Adrenal gland (tissue), 12 donors: ENCODE measurements around the gene ARHGAP10. TPM values are rescaled to one million over a fixed set of nuclear protein-coding genes. Genes with fewer than 3 reads are reported as not detected.

Source experiments
- DNase-seq, 7 donors: peaks; one replicate each; pipeline ENCODE4 v3.0.0-alpha.2; 2019 to 2020
- H3K27ac ChIP-seq, 5 donors: fragments of 200-600 bp; sonication (generic) in 4 of 5; 1 replicate in 3 of 5; 2 replicates in 2 of 5; pipeline versions ENCODE4 v1.5.1 to v1.8.0; 2016 to 2020; ENCODE audit warnings: mild to moderate bottlenecking in 1 of 5
- H3K27me3 ChIP-seq: fragments of 200-600 bp; 2 replicates; pipeline ENCODE4 v1.8.0; 2021
- H3K36me3 ChIP-seq, 2 donors: fragments of 200-600 bp; replicated peaks in 1 of 2; 1 replicate in 1 of 2; 2 replicates in 1 of 2; pipeline versions ENCODE4 v1.5.1 to v1.8.0; 2018 to 2022
- H3K4me1 ChIP-seq, 2 donors: fragments of 200-600 bp; replicated peaks in 1 of 2; 1 replicate in 1 of 2; 2 replicates in 1 of 2; pipeline versions ENCODE4 v1.5.1 to v1.8.0; 2018 to 2021
- H3K4me3 ChIP-seq, 4 donors: fragments of 200-600 bp; sonication (generic) in 3 of 4; one replicate each; pipeline ENCODE4 v1.5.1; 2016 to 2018
- H3K9me3 ChIP-seq, 3 donors: fragments of 200-600 bp; sonication (generic) in 1 of 3; replicated peaks in 1 of 3; 1 replicate in 2 of 3; 2 replicates in 1 of 3; pipeline versions ENCODE4 v1.5.1 to v1.8.0; 2016 to 2021
- CTCF ChIP-seq, 6 experiments: fragments of 450-650 bp in 4 of 6; fragments of 200-600 bp in 2 of 6; sonication (generic) in 1 of 6; IDR thresholded peaks; 1 replicate in 5 of 6; 2 replicates in 1 of 6; pipeline versions ENCODE4 v1.5.1 to v1.8.0; 2016 to 2021; ENCODE audit warnings: antibody characterized with exemption in 6 of 6, mild to moderate bottlenecking in 2 of 6, moderate library complexity in 1 of 6
- POLR2A ChIP-seq, 2 donors: fragments of 450-650 bp; IDR thresholded peaks; one replicate each; pipeline ENCODE4 v1.6.1; 2017; ENCODE audit warnings: antibody characterized with exemption in 2 of 2, mild to moderate bottlenecking in 2 of 2, moderate library complexity in 1 of 2
- WGBS, 4 donors: extraction: QIAGEN DNeasy Blood & Tissue Kit in 2 of 4; methylation state at CpG; one replicate each; pipeline versions ENCODE4 v1.1.5 to v1.1.7; 2013 to 2017; 5-methylcytosine and 5-hydroxymethylcytosine counted together
- intact Hi-C, 2 donors: fragments of 100-400 bp; cut with DNase I; formaldehyde crosslinking; loops; one replicate each; pipeline versions ENCODE4 v1.14.1 to v1.15.0; 2022 to 2023
- polyA plus RNA-seq, 3 donors: library from polyadenylated mRNA; stranded (reverse); fragments of 200-250 nt in 2 of 3; fragments of 350-450 nt in 1 of 3; fragmentation: Illumina TruSeq in 1 of 3; extraction: RNeasy Lipid Tissue Mini Kit (QIAGEN cat#74804) in 1 of 3; gene quantifications; one replicate each; pipeline ENCODE4 v1.2.3, GENCODE V29; 2013 to 2014
- total RNA-seq, 9 donors: library from RNA; depleted of rRNA in 4 of 9; stranded (reverse); fragments of >200 nt in 4 of 9; fragments of 120-200 nt in 1 of 9; fragmentation: NEBNext Ultra II Directional in 1 of 9; extraction: Animal tissue kit (Norgen Biotek cat#: 25700) in 1 of 9; gene quantifications; one replicate each; pipeline versions ENCODE4 v1.1.0 to v1.2.4, GENCODE V29; 2013 to 2023
- donor health status: healthy with polysubstance abuse.
- donor health status: Bipolar disorder and iron deficiency.
- donor health status: DM: yes; HTN: yes; CAD: no.
- donor health status: DM: no; HTN: no; CAD: no.
- donor health status: DM: no; HTN: no; CAD: no.
- donor health status: DM: yes; HTN: yes; CAD: no.

Gene ARHGAP10
- total and polyA plus RNA-seq, 12 donors = 7.0 to 40.8 (median 22.1) TPM

- Histone ChIP-seq H3K27me3 (no peaks in the 10 kb centered on the region), H3K27ac (no peak overlapping the region), H3K4me3 (no peak overlapping the region), H3K36me3 (peaks cover 0 to 12% of the 10 kb centered on the region in 2 donors), H3K9me3 (no peaks in the 10 kb centered on the region), H3K4me1 (peaks cover 0 to 8% of the 10 kb centered on the region in 2 donors)
- intact Hi-C loops = no loop called here
- TF ChIP-seq CTCF (IDR thresholded peaks at IDR 0.05) (no peak), POLR2A (IDR thresholded peaks at IDR 0.05) (no peak)
- DNase-seq = no peak
- 47 to 59% (median 54%) methylated on average over 5 of the region's 5 CpGs for WGBS, 4 donors
Observed at GRCh38 chr4:147874109-147874508, 142.2 kb downstream of the ARHGAP10 start.

- DNase-seq = no peak
- no peak for TF ChIP-seq CTCF (IDR thresholded peaks at IDR 0.05)
- no peak for TF ChIP-seq POLR2A (IDR thresholded peaks at IDR 0.05)
- peaks cover 0 to 12% of the 10 kb centered on the region in 2 donors for H3K36me3 ChIP-seq
- H3K9me3 ChIP-seq = no peaks in the 10 kb centered on the region
- no peaks in the 10 kb centered on the region for H3K27me3 ChIP-seq
- intact Hi-C loops = no loop called here
- peaks cover 0 to 8% of the 10 kb centered on the region in 2 donors for H3K4me1 ChIP-seq
- no peak overlapping the region for H3K4me3 ChIP-seq
- H3K27ac ChIP-seq = no peak overlapping the region
Observed at GRCh38 chr4:147877308-147877771, 145.5 kb downstream of the ARHGAP10 start.

GRCh38 chr4:147879676-147880075 lies 147.8 kb downstream of the ARHGAP10 start:
- Histone ChIP-seq H3K4me1 (peaks cover 0 to 2% of the 10 kb centered on the region in 2 donors), H3K27ac (no peak overlapping the region), H3K4me3 (no peak overlapping the region), H3K27me3 (no peaks in the 10 kb centered on the region), H3K9me3 (no peaks in the 10 kb centered on the region), H3K36me3 (peaks cover 0 to 12% of the 10 kb centered on the region in 2 donors)
- intact Hi-C loops = no loop called here
- TF ChIP-seq CTCF (IDR thresholded peaks at IDR 0.05) = no peak
- no peak for TF ChIP-seq POLR2A (IDR thresholded peaks at IDR 0.05)
- WGBS, 4 donors = 92 to 98% (median 95%) methylated on average over 1 of the region's 1 CpG
- DNase-seq = no peak

GRCh38 chr4:147880511-147880910 lies 148.6 kb downstream of the ARHGAP10 start:
- 94 to 97% (median 97%) methylated on average over 3 of the region's 3 CpGs for WGBS, 4 donors
- DNase-seq = no peak
- intact Hi-C loops = no loop called here

More at GRCh38 chr4:147880511-147880910, 148.6 kb downstream of the ARHGAP10 start:
- no peaks in the 10 kb centered on the region for H3K27me3 ChIP-seq
- TF ChIP-seq POLR2A (IDR thresholded peaks at IDR 0.05) (no peak), CTCF (IDR thresholded peaks at IDR 0.05) (no peak)
- H3K27ac ChIP-seq = no peak overlapping the region
- H3K4me3 ChIP-seq = no peak overlapping the region
- H3K4me1 ChIP-seq = no peaks in the 10 kb centered on the region
- H3K9me3 ChIP-seq = no peaks in the 10 kb centered on the region
- peaks cover 0 to 9% of the 10 kb centered on the region in 2 donors for H3K36me3 ChIP-seq
